ENCODE data around the gene MAD1L1.

GRCh38 chr7:2230226-2230625 is 2.5 kb downstream of the MAD1L1 start:
- TF ChIP-seq CTCF (tag by site-specific recombination; IDR thresholded peaks at IDR 0.05) (no peak), ZNF175 (tag by site-specific recombination; IDR thresholded peaks at IDR 0.05) (no peak), YY1 (tag by site-specific recombination; IDR thresholded peaks at IDR 0.05) (no peak), ZSCAN30 (tag by site-specific recombination; IDR thresholded peaks at IDR 0.05) (no peak), KLF9 (tag by site-specific recombination; IDR thresholded peaks at IDR 0.05; ENCODE audit: low read depth) (no peak), ZBTB49 (tag by site-specific recombination; IDR thresholded peaks at IDR 0.05; ENCODE audit: low read depth) (no peak), ZNF335 (tag by site-specific recombination; conservative IDR thresholded peaks at IDR 0.05) (no peak), ZNF501 (tag by site-specific recombination; IDR thresholded peaks at IDR 0.05) (no peak), ZNF292 (tag by site-specific recombination; IDR thresholded peaks at IDR 0.05; ENCODE audit: borderline replicate concordance, low read depth) (no peak), REST (tag by site-specific recombination; IDR thresholded peaks at IDR 0.05) (no peak), ZNF426 (tag by site-specific recombination; IDR thresholded peaks at IDR 0.05) (no peak), ZNF114 (tag by site-specific recombination; IDR thresholded peaks at IDR 0.05) (no peak)

All from HEK293 (cell line).